ENCODE measurements around the gene GABBR2. TPM values are rescaled to one million over a fixed set of nuclear protein-coding genes. Genes with fewer than 3 reads are reported as not detected.

The GABBR2 gene
- total and polyA plus RNA-seq, 2 donors (not counting 1 experiment from before 2014, with no cell fraction given): 0.03 TPM; not detected in 1

DNA sequence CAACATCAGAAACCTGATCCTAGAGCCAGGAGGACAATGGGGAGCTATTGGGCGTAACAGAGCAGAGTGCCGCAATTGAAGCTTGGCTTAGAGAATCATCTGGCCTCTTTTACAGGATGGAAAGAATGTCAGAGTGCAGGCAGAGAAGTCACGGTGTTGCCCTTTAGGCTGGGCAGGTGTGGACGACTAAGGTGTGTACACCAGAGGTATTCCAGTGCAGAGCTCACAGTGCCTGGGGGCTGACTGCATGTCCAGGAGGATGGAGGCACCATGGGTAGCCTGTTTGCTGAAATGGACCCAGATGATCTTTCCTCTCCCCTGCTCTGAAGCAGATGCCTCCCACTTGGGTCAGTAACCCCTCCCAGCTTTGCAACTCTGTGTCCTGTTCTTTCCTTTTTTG lies 404.4 kb downstream of the GABBR2 start:
- no peaks in the 10 kb centered on the region for H3K4me1 ChIP-seq (ENCODE audit: control insufficient read depth in 2 of 2, insufficient read depth in 2 of 2, low read length in 2 of 2)
- ChIA-PET POLR2A (no interaction called here), CTCF (interaction anchor here (1.0 kb wide), 1 partner anchor 11 kb away, joined by 4 read pairs; no protein-coding TSS in a partner anchor)
- Mint-ChIP-seq H3K27me3 (no peaks in the 10 kb centered on the region), H3K4me1 (no peaks in the 10 kb centered on the region), H3K4me3 (no peak overlapping the region), H3K27ac (no peak overlapping the region), H3K9me3 (ENCODE audit: insufficient read depth) (no peaks in the 10 kb centered on the region)
- no peaks in the 10 kb centered on the region for H3K36me3 ChIP-seq (replicated peaks in 1 of 2; ENCODE audit: control extremely low read depth in 1 of 2, control insufficient read depth in 1 of 2, extremely low read depth in 1 of 2, insufficient read depth in 2 of 2, low read length in 1 of 2)
- H2AFZ ChIP-seq (ENCODE audit: insufficient read depth, low read depth, low read length, poor library complexity, severe bottlenecking): no peak overlapping the region
- no peak overlapping the region for H3K9ac ChIP-seq (ENCODE audit: low read length)
- H3K27me3 ChIP-seq (replicated peaks in 1 of 4; ENCODE audit: control extremely low read depth in 1 of 4, control insufficient read depth in 3 of 4, insufficient read depth in 4 of 4, low read length in 3 of 4): peaks cover 0 to 4% (median 0%) of the 10 kb centered on the region in 4 experiments
- no peaks in the 10 kb centered on the region for H3K9me3 ChIP-seq (ENCODE audit: control extremely low read depth in 1 of 3, control insufficient read depth in 2 of 3, insufficient read depth in 1 of 3, low read length in 2 of 3)
- no peak overlapping the region for H3K4me2 ChIP-seq (replicated peaks; ENCODE audit: low read depth, low read length, poor library complexity, severe bottlenecking)
- intact Hi-C loops (cut with micrococcal nuclease): no loop called here
- no peaks in the 10 kb centered on the region for H4K20me1 ChIP-seq (ENCODE audit: control insufficient read depth, insufficient read depth, low read length, poor library complexity, severe bottlenecking)
- no peak for TF ChIP-seq EZH2 (IDR thresholded peaks at IDR 0.05; ENCODE audit: borderline replicate concordance, insufficient read depth, low read depth, low read length, poor library complexity, severe bottlenecking)
- TF ChIP-seq, protein P1, sequence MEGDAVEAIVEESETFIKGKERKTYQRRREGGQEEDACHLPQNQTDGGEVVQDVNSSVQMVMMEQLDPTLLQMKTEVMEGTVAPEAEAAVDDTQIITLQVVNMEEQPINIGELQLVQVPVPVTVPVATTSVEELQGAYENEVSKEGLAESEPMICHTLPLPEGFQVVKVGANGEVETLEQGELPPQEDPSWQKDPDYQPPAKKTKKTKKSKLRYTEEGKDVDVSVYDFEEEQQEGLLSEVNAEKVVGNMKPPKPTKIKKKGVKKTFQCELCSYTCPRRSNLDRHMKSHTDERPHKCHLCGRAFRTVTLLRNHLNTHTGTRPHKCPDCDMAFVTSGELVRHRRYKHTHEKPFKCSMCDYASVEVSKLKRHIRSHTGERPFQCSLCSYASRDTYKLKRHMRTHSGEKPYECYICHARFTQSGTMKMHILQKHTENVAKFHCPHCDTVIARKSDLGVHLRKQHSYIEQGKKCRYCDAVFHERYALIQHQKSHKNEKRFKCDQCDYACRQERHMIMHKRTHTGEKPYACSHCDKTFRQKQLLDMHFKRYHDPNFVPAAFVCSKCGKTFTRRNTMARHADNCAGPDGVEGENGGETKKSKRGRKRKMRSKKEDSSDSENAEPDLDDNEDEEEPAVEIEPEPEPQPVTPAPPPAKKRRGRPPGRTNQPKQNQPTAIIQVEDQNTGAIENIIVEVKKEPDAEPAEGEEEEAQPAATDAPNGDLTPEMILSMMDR (IDR thresholded peaks at IDR 0.05): no peak
- 94% methylated on average over 4 of the region's 4 CpGs for WGBS (ENCODE audit: insufficient coverage)
- no peaks in the 10 kb centered on the region for H3K79me2 ChIP-seq (ENCODE audit: control insufficient read depth, insufficient read depth, low read length)
- no peak overlapping the region for H3K27ac ChIP-seq (ENCODE audit: low read length in 2 of 2)
- ATAC-seq (ENCODE audit: low read depth) (no peak), DNase-seq (no peak)
- H3K4me3 ChIP-seq (ENCODE audit: control extremely low read depth in 1 of 5, extremely low read depth in 1 of 5, insufficient read depth in 1 of 5, low read depth in 2 of 5, low read length in 4 of 5): no peak overlapping the region

- no peak overlapping the region for H3K4me2 ChIP-seq (replicated peaks; ENCODE audit: low read depth, low read length, poor library complexity, severe bottlenecking)
- Mint-ChIP-seq H3K4me1 (no peaks in the 10 kb centered on the region), H3K4me3 (no peak overlapping the region), H3K27ac (no peak overlapping the region), H3K27me3 (peaks cover 2% of the 10 kb centered on the region), H3K9me3 (ENCODE audit: insufficient read depth) (no peaks in the 10 kb centered on the region)
- no peak overlapping the region for H3K9ac ChIP-seq (ENCODE audit: low read length)
- ChIA-PET CTCF (no interaction called here), POLR2A (no interaction called here)
- no peak overlapping the region for H3K4me3 ChIP-seq (ENCODE audit: control extremely low read depth in 1 of 5, extremely low read depth in 1 of 5, insufficient read depth in 1 of 5, low read depth in 2 of 5, low read length in 4 of 5)
- H4K20me1 ChIP-seq (ENCODE audit: control insufficient read depth, insufficient read depth, low read length, poor library complexity, severe bottlenecking): no peaks in the 10 kb centered on the region
- H2AFZ ChIP-seq (ENCODE audit: insufficient read depth, low read depth, low read length, poor library complexity, severe bottlenecking): no peak overlapping the region
- intact Hi-C loops (cut with micrococcal nuclease): no loop called here
- TF ChIP-seq, protein P1 (IDR thresholded peaks at IDR 0.05): no peak
- no peak for TF ChIP-seq EZH2 (IDR thresholded peaks at IDR 0.05; ENCODE audit: borderline replicate concordance, insufficient read depth, low read depth, low read length, poor library complexity, severe bottlenecking)
- no peak for ATAC-seq (ENCODE audit: low read depth)
- H3K9me3 ChIP-seq (ENCODE audit: control extremely low read depth in 1 of 3, control insufficient read depth in 2 of 3, insufficient read depth in 1 of 3, low read length in 2 of 3): no peaks in the 10 kb centered on the region
- H3K79me2 ChIP-seq (ENCODE audit: control insufficient read depth, insufficient read depth, low read length): no peaks in the 10 kb centered on the region
- no peak for DNase-seq
- no peaks in the 10 kb centered on the region for H3K4me1 ChIP-seq (ENCODE audit: control insufficient read depth in 2 of 2, insufficient read depth in 2 of 2, low read length in 2 of 2)
- 88% methylated on average over 8 of the region's 8 CpGs for WGBS (ENCODE audit: insufficient coverage)
- peaks cover 0 to 4% (median 0%) of the 10 kb centered on the region in 4 experiments for H3K27me3 ChIP-seq (replicated peaks in 1 of 4; ENCODE audit: control extremely low read depth in 1 of 4, control insufficient read depth in 3 of 4, insufficient read depth in 4 of 4, low read length in 3 of 4)
- no peak overlapping the region for H3K27ac ChIP-seq (ENCODE audit: low read length in 2 of 2)
- H3K36me3 ChIP-seq (replicated peaks in 1 of 2; ENCODE audit: control extremely low read depth in 1 of 2, control insufficient read depth in 1 of 2, extremely low read depth in 1 of 2, insufficient read depth in 2 of 2, low read length in 1 of 2): no peaks in the 10 kb centered on the region
Observed at GRCh38 chr9:98303633-98304125, 405.1 kb downstream of the GABBR2 start.

Data from B cell (primary cell).